Tibial nerve (tissue), 4 donors: ENCODE data around the gene MCF2L2. TPM values are rescaled to one million over a fixed set of nuclear protein-coding genes. Genes with fewer than 3 reads are reported as not detected.

Source experiments
- DNase-seq, 2 donors: peaks; one replicate each; pipeline ENCODE4 v3.0.0-alpha.2; 2019; ENCODE audit warnings: low spot score in 2 of 2
- H3K27ac ChIP-seq, 4 donors: fragments of 200-600 bp; sonication (generic) in 3 of 4; one replicate each; pipeline ENCODE4 v1.5.1; 2017 to 2019; ENCODE audit warnings: mild to moderate bottlenecking in 1 of 4
- H3K27me3 ChIP-seq, 2 donors: fragments of 200-600 bp; sonication (generic) in 1 of 2; one replicate each; pipeline versions ENCODE4 v1.5.1 to v1.6.0; 2017 to 2019
- H3K36me3 ChIP-seq, 3 donors: fragments of 200-600 bp; sonication (generic); one replicate each; pipeline ENCODE4 v1.5.1; 2018 to 2019
- H3K4me1 ChIP-seq, 4 donors: fragments of 200-600 bp; sonication (generic) in 3 of 4; one replicate each; pipeline ENCODE4 v1.5.1; 2017 to 2019
- H3K4me3 ChIP-seq, 4 donors: fragments of 200-600 bp; sonication (generic) in 3 of 4; one replicate each; pipeline ENCODE4 v1.5.1; 2017 to 2019; ENCODE audit warnings: mild to moderate bottlenecking in 1 of 4, moderate library complexity in 1 of 4
- H3K9me3 ChIP-seq, 4 donors: fragments of 200-600 bp; sonication (generic) in 3 of 4; one replicate each; pipeline ENCODE4 v1.5.1; 2017 to 2019
- CTCF ChIP-seq, 5 experiments: fragments of 200-600 bp in 3 of 5; fragments of 450-650 bp in 2 of 5; sonication (generic) in 3 of 5; IDR thresholded peaks; one replicate each; pipeline ENCODE4 v1.5.1; 2016 to 2019; ENCODE audit warnings: antibody characterized with exemption in 5 of 5, mild to moderate bottlenecking in 3 of 5, moderate library complexity in 2 of 5
- EP300 ChIP-seq, 2 donors: sonication (generic); formaldehyde crosslinking; IDR thresholded peaks; one replicate each; pipeline ENCODE4 v1.6.1; 2017; ENCODE audit warnings: antibody characterized with exemption in 2 of 2, mild to moderate bottlenecking in 1 of 2
- POLR2A ChIP-seq, 2 donors: fragments of 450-650 bp; IDR thresholded peaks; one replicate each; pipeline ENCODE4 v1.6.1; 2017; ENCODE audit warnings: antibody characterized with exemption in 2 of 2, mild to moderate bottlenecking in 2 of 2, moderate library complexity in 2 of 2
- WGBS, 2 donors: methylation state at CpG; one replicate each; pipeline ENCODE4 v1.1.5; 2018; 5-methylcytosine and 5-hydroxymethylcytosine counted together
- total RNA-seq, 4 donors: library from RNA; depleted of rRNA; stranded (reverse); fragments of >200 nt; gene quantifications; one replicate each; pipeline ENCODE4 v1.1.0, GENCODE V29; 2016

MCF2L2 gene
- total RNA-seq, 4 donors from 2014 or later = 0.90 to 24.9 (median 1.8) TPM

- WGBS, 2 donors = 92 to 93% methylated on average over 5 of the region's 5 CpGs
- Histone ChIP-seq H3K9me3 (no peaks in the 10 kb centered on the region), H3K36me3 (no peaks in the 10 kb centered on the region), H3K27me3 (no peaks in the 10 kb centered on the region), H3K4me1 (no peaks in the 10 kb centered on the region), H3K27ac (no peak overlapping the region), H3K4me3 (no peak overlapping the region)
- TF ChIP-seq CTCF (IDR thresholded peaks at IDR 0.05) (no peak), POLR2A (IDR thresholded peaks at IDR 0.05) (no peak), EP300 (IDR thresholded peaks at IDR 0.05) (no peak)
- no peak for DNase-seq
These were observed 31.6 kb downstream of the MCF2L2 start for GRCh38 chr3:183396662-183397391.

GRCh38 chr3:183394150-183394549 is 34.3 kb downstream of the MCF2L2 start:
- H3K9me3 ChIP-seq = no peaks in the 10 kb centered on the region
- WGBS, 2 donors = 66 to 69% methylated on average over 6 of the region's 6 CpGs
- no peak overlapping the region for H3K27ac ChIP-seq
- TF ChIP-seq CTCF (IDR thresholded peaks at IDR 0.05) = no peak
- TF ChIP-seq POLR2A (IDR thresholded peaks at IDR 0.05) = no peak
- no peak for TF ChIP-seq EP300 (IDR thresholded peaks at IDR 0.05)
- no peaks in the 10 kb centered on the region for H3K36me3 ChIP-seq
- DNase-seq = no peak
- no peak overlapping the region for H3K4me3 ChIP-seq
- no peaks in the 10 kb centered on the region for H3K27me3 ChIP-seq
- H3K4me1 ChIP-seq = no peaks in the 10 kb centered on the region

GRCh38 chr3:183393625-183394024 is 34.8 kb downstream of the MCF2L2 start:
- 59 to 60% methylated on average over 4 of the region's 4 CpGs for WGBS, 2 donors
- Histone ChIP-seq H3K36me3 (no peaks in the 10 kb centered on the region), H3K9me3 (no peaks in the 10 kb centered on the region), H3K4me3 (no peak overlapping the region), H3K27ac (no peak overlapping the region), H3K4me1 (no peaks in the 10 kb centered on the region), H3K27me3 (no peaks in the 10 kb centered on the region)
- no peak for TF ChIP-seq EP300 (IDR thresholded peaks at IDR 0.05)
- no peak for TF ChIP-seq POLR2A (IDR thresholded peaks at IDR 0.05)
- TF ChIP-seq CTCF (IDR thresholded peaks at IDR 0.05) = no peak
- no peak for DNase-seq

GRCh38 chr3:183392186-183393034 is 36.0 kb downstream of the MCF2L2 start:
- Histone ChIP-seq H3K9me3 (no peaks in the 10 kb centered on the region), H3K27me3 (no peaks in the 10 kb centered on the region), H3K27ac (no peak overlapping the region), H3K4me3 (no peak overlapping the region), H3K4me1 (no peaks in the 10 kb centered on the region), H3K36me3 (no peaks in the 10 kb centered on the region)
- 82 to 89% methylated on average over 12 of the region's 12 CpGs for WGBS, 2 donors
- TF ChIP-seq POLR2A (IDR thresholded peaks at IDR 0.05) (no peak), CTCF (IDR thresholded peaks at IDR 0.05) (no peak), EP300 (IDR thresholded peaks at IDR 0.05) (no peak)
- DNase-seq = no peak

GRCh38 chr3:183391460-183391859 is 37.0 kb downstream of the MCF2L2 start:
- H3K4me1 ChIP-seq = no peaks in the 10 kb centered on the region
- H3K36me3 ChIP-seq = no peaks in the 10 kb centered on the region
- DNase-seq = no peak
- 44 to 51% methylated on average over 3 of the region's 3 CpGs for WGBS, 2 donors
- no peak overlapping the region for H3K27ac ChIP-seq
- H3K9me3 ChIP-seq = no peaks in the 10 kb centered on the region
- H3K4me3 ChIP-seq = no peak overlapping the region
- no peaks in the 10 kb centered on the region for H3K27me3 ChIP-seq
- TF ChIP-seq EP300 (IDR thresholded peaks at IDR 0.05) (no peak), POLR2A (IDR thresholded peaks at IDR 0.05) (no peak), CTCF (IDR thresholded peaks at IDR 0.05) (no peak)
